ENCODE results near the gene SAP130.

SAP130 gene

DNA sequence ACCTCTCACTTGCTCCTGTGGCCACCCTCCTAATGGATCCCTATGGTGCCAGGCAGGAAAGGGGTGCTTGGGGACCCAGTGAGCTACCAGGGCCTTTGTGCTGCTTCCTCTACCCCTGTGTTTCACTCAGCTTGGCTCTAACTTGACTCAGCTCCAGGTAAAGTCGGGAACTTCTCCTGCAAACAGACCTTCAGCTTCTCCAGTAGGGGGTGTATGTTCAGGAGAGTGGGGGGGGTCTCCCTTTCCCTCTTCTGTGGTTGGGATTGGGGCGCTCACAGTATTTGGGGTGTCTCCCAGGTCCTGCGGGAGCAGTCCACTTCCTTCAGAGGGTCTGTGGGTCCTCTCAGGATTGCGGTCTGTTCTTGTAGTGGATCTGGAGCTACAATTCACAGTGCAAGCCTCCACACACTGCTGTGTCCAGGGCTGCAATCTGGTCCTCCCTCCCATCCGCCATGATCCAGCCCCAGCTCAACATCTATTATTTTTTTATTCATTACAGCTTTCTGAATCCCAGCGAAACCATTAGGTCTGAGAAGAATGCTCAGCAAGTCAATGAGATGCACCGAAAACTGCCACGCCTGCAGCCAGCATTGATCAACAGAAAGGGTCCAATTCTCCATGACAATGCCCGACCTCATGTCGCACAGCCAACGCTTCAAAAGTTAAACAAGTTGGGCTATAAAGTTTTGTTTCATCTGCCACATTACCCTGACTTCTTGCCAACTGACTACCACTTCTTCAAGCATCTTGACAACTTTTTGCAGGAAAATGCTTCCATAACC is 26.4 kb upstream of the SAP130 start:
- TF ChIP-seq ZFP3 (CRISPR knock-in tag; IDR thresholded peaks at IDR 0.05) (no peak), ISL1 (CRISPR knock-in tag; IDR thresholded peaks at IDR 0.05) (no peak), ESRRG (CRISPR knock-in tag; IDR thresholded peaks at IDR 0.05) (no peak), ZC3H10 (CRISPR knock-in tag; IDR thresholded peaks at IDR 0.05) (no peak), ZNF565 (CRISPR knock-in tag; conservative IDR thresholded peaks at IDR 0.05; ENCODE audit: low read depth) (no peak), TOX (CRISPR knock-in tag; IDR thresholded peaks at IDR 0.05; ENCODE audit: borderline replicate concordance) (no peak), TCF4 (CRISPR knock-in tag; IDR thresholded peaks at IDR 0.05; ENCODE audit: borderline replicate concordance) (no peak), ZNF70 (CRISPR knock-in tag; IDR thresholded peaks at IDR 0.05) (no peak), BACH2 (CRISPR knock-in tag; IDR thresholded peaks at IDR 0.05; ENCODE audit: borderline replicate concordance) (no peak), ZNF8 (CRISPR knock-in tag; IDR thresholded peaks at IDR 0.05) (no peak), ZFP30 (CRISPR knock-in tag; IDR thresholded peaks at IDR 0.05) (no peak), CSDC2 (CRISPR knock-in tag; IDR thresholded peaks at IDR 0.05) (no peak), TSHZ2 (CRISPR knock-in tag; IDR thresholded peaks at IDR 0.05) (no peak), ARNTL (CRISPR knock-in tag; IDR thresholded peaks at IDR 0.05; ENCODE audit: borderline replicate concordance, low read depth) (no peak), GLIS3 (CRISPR knock-in tag; IDR thresholded peaks at IDR 0.05) (no peak), SNAI2 (CRISPR knock-in tag; IDR thresholded peaks at IDR 0.05) (no peak), PPARA (CRISPR knock-in tag; IDR thresholded peaks at IDR 0.05; ENCODE audit: borderline replicate concordance) (no peak), POU6F1 (CRISPR knock-in tag; IDR thresholded peaks at IDR 0.05; ENCODE audit: borderline replicate concordance, low read depth) (no peak)
- TF ChIP-seq, protein P1, sequence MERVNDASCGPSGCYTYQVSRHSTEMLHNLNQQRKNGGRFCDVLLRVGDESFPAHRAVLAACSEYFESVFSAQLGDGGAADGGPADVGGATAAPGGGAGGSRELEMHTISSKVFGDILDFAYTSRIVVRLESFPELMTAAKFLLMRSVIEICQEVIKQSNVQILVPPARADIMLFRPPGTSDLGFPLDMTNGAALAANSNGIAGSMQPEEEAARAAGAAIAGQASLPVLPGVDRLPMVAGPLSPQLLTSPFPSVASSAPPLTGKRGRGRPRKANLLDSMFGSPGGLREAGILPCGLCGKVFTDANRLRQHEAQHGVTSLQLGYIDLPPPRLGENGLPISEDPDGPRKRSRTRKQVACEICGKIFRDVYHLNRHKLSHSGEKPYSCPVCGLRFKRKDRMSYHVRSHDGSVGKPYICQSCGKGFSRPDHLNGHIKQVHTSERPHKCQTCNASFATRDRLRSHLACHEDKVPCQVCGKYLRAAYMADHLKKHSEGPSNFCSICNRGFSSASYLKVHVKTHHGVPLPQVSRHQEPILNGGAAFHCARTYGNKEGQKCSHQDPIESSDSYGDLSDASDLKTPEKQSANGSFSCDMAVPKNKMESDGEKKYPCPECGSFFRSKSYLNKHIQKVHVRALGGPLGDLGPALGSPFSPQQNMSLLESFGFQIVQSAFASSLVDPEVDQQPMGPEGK (CRISPR knock-in tag; IDR thresholded peaks at IDR 0.05; ENCODE audit: borderline replicate concordance): no peak
- TF ChIP-seq, protein P2, sequence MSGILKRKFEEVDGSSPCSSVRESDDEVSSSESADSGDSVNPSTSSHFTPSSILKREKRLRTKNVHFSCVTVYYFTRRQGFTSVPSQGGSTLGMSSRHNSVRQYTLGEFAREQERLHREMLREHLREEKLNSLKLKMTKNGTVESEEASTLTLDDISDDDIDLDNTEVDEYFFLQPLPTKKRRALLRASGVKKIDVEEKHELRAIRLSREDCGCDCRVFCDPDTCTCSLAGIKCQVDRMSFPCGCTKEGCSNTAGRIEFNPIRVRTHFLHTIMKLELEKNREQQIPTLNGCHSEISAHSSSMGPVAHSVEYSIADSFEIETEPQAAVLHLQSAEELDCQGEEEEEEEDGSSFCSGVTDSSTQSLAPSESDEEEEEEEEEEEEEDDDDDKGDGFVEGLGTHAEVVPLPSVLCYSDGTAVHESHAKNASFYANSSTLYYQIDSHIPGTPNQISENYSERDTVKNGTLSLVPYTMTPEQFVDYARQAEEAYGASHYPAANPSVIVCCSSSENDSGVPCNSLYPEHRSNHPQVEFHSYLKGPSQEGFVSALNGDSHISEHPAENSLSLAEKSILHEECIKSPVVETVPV (CRISPR knock-in tag; IDR thresholded peaks at IDR 0.05): no peak
- ATAC-seq: no peak

DNA sequence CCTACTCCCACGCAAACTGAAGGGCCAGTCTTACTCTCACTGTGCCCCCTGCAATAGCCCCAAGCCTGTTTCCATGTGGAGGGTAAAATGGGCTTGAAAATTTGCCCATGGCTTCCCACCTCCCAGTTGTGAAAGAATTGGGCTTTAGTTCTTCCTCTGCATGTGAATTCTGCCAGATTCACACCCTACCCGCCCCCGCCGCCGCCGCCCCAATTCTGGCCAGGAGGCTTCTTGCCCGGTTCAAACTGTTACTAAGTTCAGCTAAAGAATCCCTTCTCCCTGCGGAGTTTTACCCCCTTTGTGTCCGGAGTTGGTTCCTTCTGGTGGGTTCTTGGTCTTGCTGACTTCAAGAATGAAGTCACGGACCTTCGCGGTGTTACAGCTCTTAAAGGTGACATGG is 25.5 kb upstream of the SAP130 start:
- TF ChIP-seq, protein P2 (CRISPR knock-in tag; IDR thresholded peaks at IDR 0.05): no peak
- no peak for TF ChIP-seq CSDC2 (CRISPR knock-in tag; IDR thresholded peaks at IDR 0.05)
- TF ChIP-seq PPARA (CRISPR knock-in tag; IDR thresholded peaks at IDR 0.05; ENCODE audit: borderline replicate concordance): no peak
- no peak for TF ChIP-seq ISL1 (CRISPR knock-in tag; IDR thresholded peaks at IDR 0.05)
- TF ChIP-seq ESRRG (CRISPR knock-in tag; IDR thresholded peaks at IDR 0.05): no peak
- no peak for TF ChIP-seq POU6F1 (CRISPR knock-in tag; IDR thresholded peaks at IDR 0.05; ENCODE audit: borderline replicate concordance, low read depth)
- no peak for TF ChIP-seq TOX (CRISPR knock-in tag; IDR thresholded peaks at IDR 0.05; ENCODE audit: borderline replicate concordance)
- no peak for TF ChIP-seq RARB (CRISPR knock-in tag; IDR thresholded peaks at IDR 0.05)
- TF ChIP-seq ZNF565 (CRISPR knock-in tag; conservative IDR thresholded peaks at IDR 0.05; ENCODE audit: low read depth): no peak
- TF ChIP-seq, protein P1 (CRISPR knock-in tag; IDR thresholded peaks at IDR 0.05; ENCODE audit: borderline replicate concordance): no peak
- TF ChIP-seq ZNF70 (CRISPR knock-in tag; IDR thresholded peaks at IDR 0.05): no peak
- TF ChIP-seq ZC3H10 (CRISPR knock-in tag; IDR thresholded peaks at IDR 0.05): no peak
- no peak for ATAC-seq

Measured in SK-N-SH treated with all-trans-retinoic acid at 6 μM for 48 hours (cell line).